HepG2 (cell line): ENCODE measurements around the gene RAB40C. TPM values are rescaled to one million over a fixed set of nuclear protein-coding genes. Genes with fewer than 3 reads are reported as not detected.

Experiments
- ARNT2 ChIP-seq: sonication (generic); formaldehyde crosslinking; IDR thresholded peaks from 2 replicates; pipeline ENCODE4 v1.8.0; 2022; ENCODE audit warnings: mild to moderate bottlenecking, low read depth, missing genetic modification reagents, moderate library complexity
- CENPT ChIP-seq: sonication (generic); formaldehyde crosslinking; IDR thresholded peaks from 2 replicates; pipeline ENCODE4 v1.8.0; 2022; ENCODE audit warnings: low read depth, mild to moderate bottlenecking, moderate library complexity, missing genetic modification reagents
- HCFC1 ChIP-seq: fragments of 150-350 bp; IDR thresholded peaks from 2 replicates; pipeline ENCODE4 v1.6.1; 2014; ENCODE audit warnings: low read depth, low read length
- HMG20B ChIP-seq: conservative IDR thresholded peaks from 2 replicates; pipeline ENCODE4 v1.6.1; 2016; ENCODE audit warnings: missing genetic modification reagents, missing compliant biosample characterization
- HNF4A ChIP-seq: sonication (generic); formaldehyde crosslinking; IDR thresholded peaks from 2 replicates; pipeline ENCODE4 v1.4.0; 2020; ENCODE audit warnings: missing genetic modification reagents
- HNF4G ChIP-seq, 2 experiments: sonication (generic) in 1 of 2; formaldehyde crosslinking in 1 of 2; IDR thresholded peaks; 2 replicates each; pipeline versions ENCODE4 v1.4.0 to v1.6.1; 2011 to 2020; ENCODE audit warnings: borderline replicate concordance in 2 of 2, low read depth in 2 of 2, mild to moderate bottlenecking in 2 of 2, low read length in 1 of 2, missing genetic modification reagents in 1 of 2, moderate library complexity in 1 of 2
- JUNB ChIP-seq: sonication (generic); formaldehyde crosslinking; IDR thresholded peaks from 2 replicates; pipeline ENCODE4 v1.8.0; 2022; ENCODE audit warnings: missing genetic modification reagents, mild to moderate bottlenecking, borderline replicate concordance
- JUND ChIP-seq: sonication (generic); formaldehyde crosslinking; IDR thresholded peaks from 2 replicates; pipeline ENCODE4 v1.8.0; 2022; ENCODE audit warnings: mild to moderate bottlenecking, missing genetic modification reagents
- KDM5B ChIP-seq: sonication (generic); formaldehyde crosslinking; IDR thresholded peaks from 2 replicates; pipeline ENCODE4 v1.4.0; 2020; ENCODE audit warnings: missing genetic modification reagents, mild to moderate bottlenecking, borderline replicate concordance
- MATR3 ChIP-seq: sonication (generic); formaldehyde crosslinking; IDR thresholded peaks from 2 replicates; pipeline ENCODE4 v1.4.0; 2020; ENCODE audit warnings: missing genetic modification reagents
- NCOR1 ChIP-seq: fragments of 200-600 bp; sonication (generic); IDR thresholded peaks from 2 replicates; pipeline ENCODE4 v1.7.0; 2017; ENCODE audit warnings: antibody characterized with exemption, low read length, borderline replicate concordance
- NFKB2 ChIP-seq: sonication (generic); formaldehyde crosslinking; IDR thresholded peaks from 2 replicates; pipeline ENCODE4 v1.4.0; 2020; ENCODE audit warnings: missing genetic modification reagents, borderline replicate concordance
- NR2F6 ChIP-seq, 2 experiments: IDR thresholded peaks; 2 replicates each; pipeline ENCODE4 v1.6.1; 2016; ENCODE audit warnings: antibody characterized with exemption in 1 of 2, mild to moderate bottlenecking in 1 of 2
- RBAK ChIP-seq: sonication (generic); formaldehyde crosslinking; IDR thresholded peaks from 2 replicates; pipeline ENCODE4 v1.5.1; 2020; ENCODE audit warnings: mild to moderate bottlenecking, missing genetic modification reagents
- TARDBP ChIP-seq: sonication (generic); formaldehyde crosslinking; IDR thresholded peaks from 2 replicates; pipeline ENCODE4 v1.8.0; 2022; ENCODE audit warnings: mild to moderate bottlenecking, missing genetic modification reagents
- TFE3 ChIP-seq: IDR thresholded peaks from 2 replicates; pipeline ENCODE4 v1.6.1; 2016
- XRCC5 ChIP-seq: fragments of 200-400 bp; formaldehyde crosslinking; optimal IDR thresholded peaks from 2 replicates; pipeline ENCODE3; 2017; ENCODE audit warnings: mild to moderate bottlenecking, low read length
- ZBTB4 ChIP-seq: sonication (generic); formaldehyde crosslinking; IDR thresholded peaks from 2 replicates; pipeline ENCODE4 v1.4.0; 2020; ENCODE audit warnings: missing genetic modification reagents, mild to moderate bottlenecking, borderline replicate concordance
- ZBTB8A ChIP-seq: sonication (generic); formaldehyde crosslinking; IDR thresholded peaks from 2 replicates; pipeline ENCODE4 v1.4.0; 2020; ENCODE audit warnings: mild to moderate bottlenecking, low read depth, missing genetic modification reagents, borderline replicate concordance
- ZFP82 ChIP-seq: sonication (generic); formaldehyde crosslinking; IDR thresholded peaks from 2 replicates; pipeline ENCODE4 v1.5.1; 2020; ENCODE audit warnings: mild to moderate bottlenecking, missing genetic modification reagents, borderline replicate concordance
- ZNF136 ChIP-seq: sonication (generic); formaldehyde crosslinking; IDR thresholded peaks from 2 replicates; pipeline ENCODE4 v1.8.1; 2022; ENCODE audit warnings: low read depth, mild to moderate bottlenecking, moderate library complexity, missing genetic modification reagents
- ZNF160 ChIP-seq: sonication (generic); formaldehyde crosslinking; IDR thresholded peaks from 2 replicates; pipeline ENCODE4 v1.8.0; 2022; ENCODE audit warnings: mild to moderate bottlenecking, inconsistent platforms, missing genetic modification reagents
- ZNF563 ChIP-seq: sonication (generic); formaldehyde crosslinking; IDR thresholded peaks from 2 replicates; pipeline ENCODE4 v1.8.0; 2022; ENCODE audit warnings: mild to moderate bottlenecking, moderate library complexity, missing genetic modification reagents
- ZNF672 ChIP-seq: sonication (generic); formaldehyde crosslinking; IDR thresholded peaks from 2 replicates; pipeline ENCODE4 v1.8.1; 2022; ENCODE audit warnings: missing genetic modification reagents
- ZNF713 ChIP-seq: sonication (generic); formaldehyde crosslinking; IDR thresholded peaks from 2 replicates; pipeline ENCODE4 v1.4.0; 2020; ENCODE audit warnings: mild to moderate bottlenecking, missing genetic modification reagents
- ZSCAN29 ChIP-seq: sonication (generic); formaldehyde crosslinking; conservative IDR thresholded peaks from 2 replicates; pipeline ENCODE4 v1.4.0; 2020; ENCODE audit warnings: mild to moderate bottlenecking, missing genetic modification reagents
- polyA plus RNA-seq, 8 experiments: library from polyadenylated mRNA; depleted of rRNA in 3 of 8; stranded (reverse) in 7 of 8; unstranded in 1 of 8; fragments of >200 nt; fragmentation: Illumina TruSeq in 4 of 8; extraction: Trizol in 4 of 8; gene quantifications; 2 replicates each; pipeline versions ENCODE4 v1.2.1 to v1.2.3, GENCODE V29; 2011 to 2016; ENCODE audit warnings: low read depth in 4 of 8, missing spikeins in 1 of 8, mixed read lengths in 1 of 8; ENCODE audit not compliant: insufficient read depth in 1 of 8
- total RNA-seq, 5 experiments: library from RNA; depleted of rRNA; stranded (reverse); fragments of >200 nt; fragmentation: Illumina TruSeq; extraction: Trizol; gene quantifications; 2 replicates each; pipeline ENCODE4 v1.2.3, GENCODE V29; 2016; ENCODE audit warnings: low read depth in 1 of 5

The RAB40C gene
- total and polyA plus RNA-seq, 2 of the 13 experiments (the other 11 are each of a cell fraction or from before 2014, with no cell fraction given), result 7.7 to 11.5 TPM

DNA sequence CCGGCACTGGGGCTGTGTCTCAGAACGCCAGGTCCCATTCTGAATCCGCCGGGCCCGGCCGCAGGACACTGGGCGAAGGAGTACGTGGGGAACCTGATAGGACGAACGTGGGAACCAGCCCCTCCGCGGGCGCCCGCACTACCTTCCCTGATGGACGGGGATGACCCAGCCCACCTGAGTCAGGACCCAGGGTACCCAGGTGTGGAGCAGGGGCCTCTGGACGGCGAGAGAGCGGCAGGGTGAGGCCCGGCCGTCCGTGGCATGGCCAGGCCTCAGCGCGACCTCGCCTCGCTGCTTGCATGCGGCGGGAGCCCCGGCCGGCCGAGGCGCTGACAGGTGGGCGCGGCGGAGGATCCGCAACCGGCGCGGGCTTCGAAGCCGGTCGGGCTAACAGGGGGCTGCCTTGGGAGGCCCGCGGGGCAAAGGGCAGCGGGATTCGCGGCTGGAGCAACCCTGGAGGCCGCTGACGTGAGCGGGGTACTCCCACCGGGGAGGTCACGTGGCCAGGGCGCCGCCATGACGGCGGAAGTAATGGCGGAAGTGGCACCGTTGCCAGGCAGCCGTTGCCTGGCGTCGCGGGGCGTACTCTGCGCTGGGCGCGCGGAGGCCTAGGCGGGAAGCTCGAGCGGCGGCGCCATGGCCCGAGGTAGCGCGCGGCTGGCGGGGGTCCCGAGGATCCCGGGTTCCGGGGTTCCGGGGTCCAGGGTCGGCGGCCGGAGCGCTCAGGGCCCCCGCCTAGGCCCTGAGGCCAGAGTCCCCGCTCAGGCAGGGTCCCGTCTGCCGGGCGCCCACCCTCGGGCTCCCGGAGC, 59.1 kb downstream of the RAB40C start, which contains the start of gene WDR90 (continued):
- TF ChIP-seq ZBTB4 (CRISPR knock-in tag), result no peak
- TF ChIP-seq HMG20B (CRISPR knock-in tag), result no peak
- peak; percentile 66 for TF ChIP-seq ZSCAN29 (CRISPR knock-in tag)
- TF ChIP-seq ZNF672 (CRISPR knock-in tag), result peak; percentile 76; the same call in 1 of the 2 replicates
- TF ChIP-seq NCOR1, result no peak
- TF ChIP-seq RBAK (CRISPR knock-in tag), result no peak
- no peak; the same call in 1 of the 2 replicates for TF ChIP-seq ZNF136 (CRISPR knock-in tag)
- peak; percentile 92 for TF ChIP-seq ARNT2
- peak; percentile 56; the same call in 1 of the 2 replicates for TF ChIP-seq HCFC1
- TF ChIP-seq HNF4A (CRISPR knock-in tag), result peak; percentile 78
- TF ChIP-seq ZNF160 (CRISPR knock-in tag), result peak; percentile 57; the same call in 1 of the 2 replicates
- peak; percentile 85 for TF ChIP-seq TFE3 (CRISPR knock-in tag)
- TF ChIP-seq MATR3 (CRISPR knock-in tag), result no peak
- TF ChIP-seq JUND (CRISPR knock-in tag), result peak; percentile 26; the same call in 1 of the 2 replicates
- peak; percentile 89; the same call in 1 of the 2 replicates for TF ChIP-seq NFKB2 (CRISPR knock-in tag)
- peak; percentile 45 for TF ChIP-seq NR2F6 (IDR thresholded peaks at IDR 0.05)
- TF ChIP-seq NR2F6 (CRISPR knock-in tag; IDR thresholded peaks at IDR 0.05), result peak; percentile 85
- TF ChIP-seq CENPT, result peak; percentile 45; the same call in 1 of the 2 replicates
- no peak for TF ChIP-seq ZFP82 (CRISPR knock-in tag)
- TF ChIP-seq TARDBP (CRISPR knock-in tag), result peak; percentile 88
- peak; percentile 75 for TF ChIP-seq HNF4G (IDR thresholded peaks at IDR 0.05; ENCODE audit: borderline replicate concordance, low read depth, low read length)
- peak; percentile 92; the same call in 1 of the 2 replicates for TF ChIP-seq HNF4G (CRISPR knock-in tag; IDR thresholded peaks at IDR 0.05; ENCODE audit: borderline replicate concordance, low read depth)
- TF ChIP-seq JUNB, result no peak
- TF ChIP-seq ZNF713 (CRISPR knock-in tag), result peak; percentile 86; the same call in 1 of the 2 replicates
- peak; percentile 91 for TF ChIP-seq ZNF563 (CRISPR knock-in tag)
- TF ChIP-seq XRCC5, result peak; percentile 73
- peak; percentile 53 for TF ChIP-seq ZBTB8A (CRISPR knock-in tag)
- TF ChIP-seq KDM5B (CRISPR knock-in tag), result peak; percentile 97
